Forelimb muscle (tissue), 1 donor: Measurements from ENCODE around the gene SEMA4B. TPM values are rescaled to one million over a fixed set of nuclear protein-coding genes. Genes with fewer than 3 reads are reported as not detected.
"Not testable (repeated sequence)": the region's sequence is repeated elsewhere in the genome, so short reads cannot be mapped to it uniquely, and the experiment has no call there.

Source experiments
- DNase-seq: peaks from one replicate; pipeline ENCODE4 v3.0.0-alpha.2; 2013; ENCODE audit warnings: low read depth
- polyA plus RNA-seq: library from polyadenylated mRNA; unstranded; fragments of 120-200 nt; gene quantifications from one replicate; pipeline ENCODE4 v1.2.1, GENCODE V29; 2013; ENCODE audit not compliant: insufficient read length

Gene SEMA4B
- polyA plus RNA-seq, 1 donor: 7.4 TPM

GRCh38 chr15:90178468-90179435 lies 22.4 kb upstream of the SEMA4B start:
- DNase-seq: no peak

GRCh38 chr15:90181776-90182175 lies 19.4 kb upstream of the SEMA4B start:
- DNase-seq: no peak

GRCh38 chr15:90184119-90184785 lies 16.9 kb upstream of the SEMA4B start:
- DNase-seq: no peak

- no peak for DNase-seq
These were observed 16.1 kb upstream of the SEMA4B start for GRCh38 chr15:90184786-90185704.

GRCh38 chr15:90187257-90187868 lies 13.8 kb upstream of the SEMA4B start:
- no peak for DNase-seq

- not testable (repeated sequence) for DNase-seq
These were observed 13.1 kb upstream of the SEMA4B start for GRCh38 chr15:90188065-90188464.

GRCh38 chr15:90188914-90189748 lies 12.0 kb upstream of the SEMA4B start:
- no peak for DNase-seq

GRCh38 chr15:90189781-90190467 lies 11.2 kb upstream of the SEMA4B start:
- DNase-seq: no peak

GRCh38 chr15:90190606-90191343 lies 10.4 kb upstream of the SEMA4B start:
- DNase-seq: no peak

GRCh38 chr15:90191344-90191687 lies 9.8 kb upstream of the SEMA4B start:
- DNase-seq: no peak

GRCh38 chr15:90191794-90192509 lies 9.2 kb upstream of the SEMA4B start:
- DNase-seq: no peak

GRCh38 chr15:90192961-90193786 lies 8.0 kb upstream of the SEMA4B start:
- no peak for DNase-seq

- DNase-seq: no peak
These were observed 6.5 kb upstream of the SEMA4B start for GRCh38 chr15:90194655-90195054.

- DNase-seq: no peak
These were observed 498 bp upstream of the SEMA4B start for GRCh38 chr15:90200534-90201129.

- DNase-seq: no peak
These were observed 830 bp downstream of the SEMA4B start for GRCh38 chr15:90201944-90202375.

- no peak for DNase-seq
These were observed 1.8 kb downstream of the SEMA4B start for GRCh38 chr15:90202929-90203328.

GRCh38 chr15:90203473-90203872 lies 2.3 kb downstream of the SEMA4B start:
- no peak for DNase-seq
